SHP77 (cell line): ENCODE measurements around the gene PTDSS2.

ENCODE experiments used
- DNase-seq, 2 experiments: peaks; one replicate each; lab custom pipeline; 2025; lab: John Stamatoyannopoulos, UW

PTDSS2 gene

DNA sequence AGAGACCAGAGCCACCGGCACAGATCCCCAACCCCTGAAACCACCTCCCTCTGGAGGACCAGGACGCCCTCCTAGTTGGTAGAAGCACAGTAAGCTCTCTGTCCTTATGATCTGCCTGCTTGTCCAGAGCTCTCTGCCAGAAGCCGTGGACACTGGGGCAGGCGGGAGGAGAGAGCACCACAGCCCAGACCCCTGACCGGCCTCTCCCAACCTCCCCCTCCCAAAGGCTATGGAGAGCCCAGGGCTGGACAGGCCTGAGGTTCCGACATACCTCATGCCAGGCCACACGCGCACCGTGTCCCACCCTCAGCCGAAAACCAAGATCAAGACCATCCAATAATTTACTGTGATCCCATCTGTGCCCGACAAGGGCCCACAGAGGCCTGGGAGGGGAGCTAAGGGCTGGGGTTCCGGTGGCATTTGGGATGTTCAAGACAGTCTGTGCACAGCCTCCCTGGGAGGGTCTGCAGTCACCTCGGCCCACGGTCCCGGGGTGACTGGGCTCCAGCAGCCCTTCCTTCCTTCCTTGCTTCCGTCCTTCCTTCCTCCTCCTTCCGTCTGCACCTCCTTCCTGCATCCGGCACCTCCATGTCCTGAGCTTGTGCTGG lies 81.9 kb downstream of the PTDSS2 start:
- DNase-seq, result no peak

DNA sequence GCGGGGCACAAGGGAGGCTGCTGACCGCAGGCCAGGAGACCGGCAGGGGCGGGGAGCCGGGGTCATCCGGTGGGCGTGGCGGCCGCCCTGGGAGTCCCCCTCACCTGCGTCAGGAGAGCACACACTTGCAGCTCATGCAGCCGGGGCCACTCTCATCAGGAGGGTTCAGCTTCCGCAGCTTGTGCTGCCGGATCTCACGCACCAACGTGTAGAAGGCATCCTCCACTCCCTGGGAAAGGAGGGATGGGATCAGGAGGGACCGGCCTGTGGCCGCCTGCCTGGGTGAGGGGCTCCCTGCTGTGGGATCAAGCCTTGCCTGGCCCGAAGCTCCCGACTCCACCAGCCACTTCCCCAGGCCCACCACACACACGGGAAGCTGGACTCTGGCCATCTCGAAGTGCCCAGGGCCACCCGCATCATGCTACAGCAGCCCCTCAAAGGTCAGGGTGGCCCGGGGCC lies 82.5 kb downstream of the PTDSS2 start:
- DNase-seq, result no peak

DNA sequence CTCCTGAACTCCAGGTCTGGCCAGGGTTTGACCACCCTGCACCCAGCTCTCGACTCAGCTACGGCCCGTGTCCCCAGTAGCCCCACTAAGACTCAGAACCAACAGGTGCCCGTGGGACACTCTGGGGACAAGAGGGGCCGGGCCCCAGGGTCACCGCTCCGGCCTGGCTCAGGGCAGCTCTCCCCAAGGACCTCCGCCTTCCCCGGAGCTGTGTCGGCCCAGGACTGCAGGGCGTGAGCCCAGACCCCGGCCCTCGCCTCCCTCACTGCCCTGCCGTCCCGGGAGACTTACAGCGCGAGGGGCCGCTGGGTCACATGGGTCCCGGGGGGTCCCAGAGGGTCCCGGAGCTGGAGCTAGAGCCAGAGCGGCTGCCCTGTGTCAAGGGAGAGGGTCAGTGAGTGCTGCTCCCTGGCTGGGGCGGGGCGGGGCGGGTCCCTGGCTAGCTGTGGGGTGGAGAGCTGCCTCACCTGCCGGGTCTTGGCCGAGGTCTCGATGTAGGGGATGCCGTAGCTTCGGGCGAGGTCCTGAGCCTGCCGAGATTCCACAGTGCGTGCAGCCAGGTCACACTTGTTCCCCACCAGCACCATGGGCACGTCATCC lies 83.0 kb downstream of the PTDSS2 start:
- DNase-seq, result no peak

DNA sequence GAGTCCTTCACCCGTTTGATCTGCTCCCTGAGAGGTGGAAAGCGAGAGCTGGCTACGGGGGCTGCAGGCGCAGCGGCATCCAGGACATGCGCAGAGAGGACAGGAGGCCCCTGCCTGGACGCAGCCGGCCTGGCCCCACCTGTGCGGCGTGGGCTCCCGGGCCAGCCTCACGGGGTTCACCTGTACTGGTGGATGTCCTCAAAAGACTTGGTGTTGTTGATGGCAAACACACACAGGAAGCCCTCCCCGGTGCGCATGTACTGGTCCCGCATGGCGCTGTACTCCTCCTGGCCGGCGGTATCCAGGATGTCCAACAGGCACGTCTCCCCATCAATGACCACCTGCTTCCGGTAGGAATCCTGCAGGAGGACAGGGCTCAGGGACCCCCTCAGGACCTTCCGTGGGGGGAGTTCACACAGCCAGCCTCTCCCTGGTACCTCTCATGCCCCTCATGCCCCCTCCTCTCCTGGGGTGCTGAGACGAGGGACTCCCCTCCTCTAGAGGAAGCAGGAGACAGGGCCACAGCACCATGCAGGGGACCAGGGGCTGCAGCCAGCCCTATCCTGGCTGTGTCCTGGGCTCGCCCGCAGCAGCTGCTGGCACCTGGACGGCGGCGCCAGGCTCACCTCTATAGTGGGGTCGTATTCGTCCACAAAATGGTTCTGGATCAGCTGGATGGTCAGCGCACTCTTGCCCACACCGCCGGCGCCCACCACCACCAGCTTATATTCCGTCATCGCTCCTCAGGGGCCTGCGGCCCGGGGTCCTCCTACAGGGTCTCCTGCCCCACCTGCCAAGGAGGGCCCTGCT lies 83.7 kb downstream of the PTDSS2 start:
- DNase-seq, result no peak

DNA sequence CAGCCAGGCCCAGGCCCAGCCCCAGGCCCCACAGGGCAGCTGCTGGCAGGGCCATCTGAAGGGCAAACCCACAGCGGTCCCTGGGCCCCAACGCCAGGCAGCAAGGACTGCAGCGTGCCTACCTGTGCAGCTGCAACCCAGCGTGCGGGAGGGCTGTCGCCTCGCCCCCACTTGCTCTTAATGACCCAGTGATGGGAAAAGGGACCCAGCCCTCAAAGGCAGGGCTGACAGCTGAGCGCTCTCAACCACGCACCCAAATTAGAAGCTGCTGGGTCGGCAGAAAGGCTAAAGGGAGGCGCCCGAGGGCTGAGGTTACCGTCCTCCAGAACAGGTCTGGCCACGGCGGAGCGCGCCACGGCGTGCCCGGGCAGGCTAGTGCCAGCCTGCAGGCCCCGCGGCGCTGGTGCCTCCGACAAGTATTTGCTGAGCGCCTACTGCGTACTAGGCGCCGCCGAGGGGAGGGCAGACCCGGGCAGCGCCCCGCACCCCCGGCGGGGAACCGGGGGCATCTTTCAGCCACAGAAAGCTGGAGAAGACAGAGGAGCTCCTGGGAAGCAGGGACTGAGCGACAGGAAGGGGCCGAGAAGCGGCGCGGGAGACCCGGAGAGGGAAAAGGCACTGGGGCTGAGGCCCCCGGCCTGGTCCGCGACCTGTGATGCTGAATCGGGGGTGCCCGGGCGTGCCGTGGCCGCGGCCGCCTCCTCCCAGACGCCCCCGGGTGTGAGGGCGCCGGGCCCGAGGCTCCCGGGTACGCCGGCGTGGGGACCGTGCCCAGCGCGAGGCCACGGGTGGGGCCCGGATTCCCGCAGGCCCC lies 84.5 kb downstream of the PTDSS2 start:
- DNase-seq, result no peak

DNA sequence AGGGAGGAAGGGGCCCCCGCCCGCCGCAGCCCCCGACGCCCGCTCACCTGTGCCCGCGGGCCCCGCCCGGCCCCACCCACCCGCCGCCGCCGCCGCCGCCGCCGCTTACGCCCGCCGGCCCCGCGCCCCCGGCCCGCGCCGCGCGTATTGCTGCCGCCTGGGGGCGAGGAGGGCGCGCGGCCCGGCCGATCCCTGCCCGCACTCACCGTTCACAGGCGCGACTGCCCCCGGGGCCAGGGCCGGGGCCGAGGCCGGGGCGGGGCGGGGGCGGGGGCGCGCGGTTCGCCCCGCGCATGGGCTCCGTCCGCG lies 85.1 kb downstream of the PTDSS2 start:
- DNase-seq, result no peak

DNA sequence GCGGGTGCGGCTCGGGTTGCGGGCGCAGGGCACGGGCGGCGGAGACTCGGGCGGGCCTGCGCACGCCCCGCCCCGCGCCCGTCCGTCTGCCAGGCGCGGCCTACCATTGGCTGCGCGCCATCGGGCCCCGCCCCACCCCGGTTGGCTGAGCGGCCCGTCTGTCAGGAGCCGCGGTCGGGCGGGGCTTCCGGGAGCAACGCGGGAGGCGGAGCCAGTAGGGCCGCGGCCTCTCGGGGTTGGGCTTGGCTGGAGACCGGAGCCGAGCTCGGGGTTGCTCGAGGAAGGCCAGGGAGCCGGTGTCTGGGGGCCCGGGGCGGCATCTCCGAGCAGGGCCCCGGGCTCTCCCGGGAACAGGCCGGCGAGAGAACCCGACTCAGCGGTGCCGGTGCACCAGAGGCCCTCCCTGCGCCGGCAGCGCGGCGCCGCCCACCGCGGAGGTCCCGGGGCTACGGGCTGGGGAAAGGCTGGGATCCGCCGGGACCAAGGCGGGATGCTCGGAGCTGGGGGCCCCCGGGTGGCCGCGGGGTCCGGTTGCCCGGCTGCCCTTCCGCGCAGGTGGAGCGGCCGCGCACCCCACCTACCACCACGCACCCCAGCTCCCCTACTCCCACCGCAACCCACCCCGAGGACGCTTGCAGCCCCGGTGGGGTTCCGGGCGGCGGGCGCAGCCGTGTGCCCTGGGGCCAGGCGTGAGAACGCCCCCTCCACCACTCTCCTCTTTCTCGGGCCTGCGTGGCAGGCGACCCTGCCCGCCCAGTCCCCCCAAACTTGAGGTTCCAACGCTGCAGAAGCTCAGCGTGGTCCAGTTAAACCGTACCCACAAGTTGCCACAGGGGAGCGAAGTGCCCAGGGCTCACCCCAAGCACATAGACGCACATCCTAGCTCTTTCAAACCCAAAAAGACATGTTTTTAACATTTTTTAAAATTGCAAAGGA lies 85.7 kb downstream of the PTDSS2 start, which contains the start of gene HRAS:
Gene HRAS, minus strand, starts transcription at position 58 of the 936 bp plus-strand sequence.
- DNase-seq, result peak; percentile 37 to 70

DNA sequence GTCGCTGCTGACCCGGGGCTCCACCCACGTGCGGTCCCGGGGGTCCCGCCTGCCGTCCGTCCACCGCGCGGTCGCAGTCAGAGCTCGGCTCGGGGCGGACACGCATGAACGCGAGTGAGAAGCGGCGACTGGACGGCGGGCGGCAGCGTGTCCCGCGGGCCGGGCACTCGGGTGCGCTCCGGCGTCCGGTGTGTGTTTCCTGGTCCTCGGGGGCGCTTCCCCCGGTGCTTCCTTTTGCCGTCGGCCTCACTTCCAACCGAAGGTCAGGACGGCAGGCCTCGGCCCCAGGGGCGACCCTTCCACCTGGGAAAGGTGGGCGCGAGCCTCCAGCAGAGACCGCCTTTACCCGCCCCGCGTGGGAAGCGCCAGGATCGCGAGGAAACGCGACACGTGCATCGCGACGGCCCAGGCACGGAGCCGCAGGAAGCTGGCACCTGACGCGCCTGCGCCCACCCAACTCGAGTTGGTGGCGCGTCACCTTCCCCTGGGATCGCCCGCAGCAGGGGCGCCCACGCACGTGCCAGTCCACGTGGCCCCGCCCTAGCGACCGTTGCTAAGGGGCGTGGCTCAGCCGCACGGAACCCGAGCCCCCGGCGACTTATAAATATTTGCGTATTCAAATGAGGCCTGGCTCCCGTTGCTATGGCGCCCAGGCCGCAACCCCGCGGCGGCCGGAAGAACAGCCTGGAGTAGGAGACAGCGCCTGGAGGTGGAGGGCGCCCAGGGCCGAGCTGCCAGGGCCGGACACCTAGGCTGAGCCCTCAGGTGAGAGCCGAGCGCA lies 87.0 kb downstream of the PTDSS2 start, which contains the start of gene LRRC56:
Gene LRRC56, plus strand, starts transcription at position 687 of the 781 bp plus-strand sequence. CDS start 3,158 bp downstream, outside the sequence.
- DNase-seq, result peak; percentile 39 to 61

DNA sequence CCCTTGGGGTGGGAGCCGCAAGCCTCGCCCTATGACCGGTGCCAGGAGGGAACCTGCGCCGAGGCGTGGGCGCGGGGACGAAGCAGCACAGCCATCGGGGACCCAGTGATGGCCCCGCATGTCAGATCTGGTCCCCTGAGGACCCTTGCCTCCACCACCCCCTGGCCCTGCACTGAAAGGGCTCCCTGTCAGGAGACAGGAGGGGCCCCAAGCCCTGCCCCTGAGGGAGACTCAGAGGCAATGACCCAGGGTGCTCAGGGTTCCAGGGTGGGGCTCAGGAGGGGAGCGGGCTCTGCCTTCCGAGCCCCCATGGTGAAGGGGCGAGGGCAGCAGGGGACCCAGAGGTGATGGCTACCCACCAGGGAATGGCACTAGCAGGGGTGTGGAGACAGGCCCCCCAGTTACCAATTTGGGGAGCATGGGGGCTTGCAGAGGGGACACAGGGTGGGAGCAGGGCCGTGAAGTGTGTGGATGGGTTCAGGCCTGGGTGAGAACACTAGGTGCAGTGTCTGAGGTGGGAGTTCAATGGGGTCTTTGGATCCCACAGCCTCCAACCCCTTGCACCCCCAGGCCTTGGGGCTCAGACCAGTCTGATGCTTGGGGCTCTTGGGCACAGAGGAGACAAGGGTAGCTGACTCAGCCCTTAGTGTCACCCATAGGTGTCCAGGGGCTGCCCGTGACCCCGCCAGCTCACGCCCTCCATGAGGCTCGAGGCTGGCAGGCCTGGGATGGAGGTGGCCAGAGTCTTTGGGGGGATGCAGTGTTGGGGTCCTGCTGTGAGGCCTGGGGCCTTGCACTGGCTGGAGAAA lies 87.7 kb downstream of the PTDSS2 start:
- DNase-seq, result no peak

DNA sequence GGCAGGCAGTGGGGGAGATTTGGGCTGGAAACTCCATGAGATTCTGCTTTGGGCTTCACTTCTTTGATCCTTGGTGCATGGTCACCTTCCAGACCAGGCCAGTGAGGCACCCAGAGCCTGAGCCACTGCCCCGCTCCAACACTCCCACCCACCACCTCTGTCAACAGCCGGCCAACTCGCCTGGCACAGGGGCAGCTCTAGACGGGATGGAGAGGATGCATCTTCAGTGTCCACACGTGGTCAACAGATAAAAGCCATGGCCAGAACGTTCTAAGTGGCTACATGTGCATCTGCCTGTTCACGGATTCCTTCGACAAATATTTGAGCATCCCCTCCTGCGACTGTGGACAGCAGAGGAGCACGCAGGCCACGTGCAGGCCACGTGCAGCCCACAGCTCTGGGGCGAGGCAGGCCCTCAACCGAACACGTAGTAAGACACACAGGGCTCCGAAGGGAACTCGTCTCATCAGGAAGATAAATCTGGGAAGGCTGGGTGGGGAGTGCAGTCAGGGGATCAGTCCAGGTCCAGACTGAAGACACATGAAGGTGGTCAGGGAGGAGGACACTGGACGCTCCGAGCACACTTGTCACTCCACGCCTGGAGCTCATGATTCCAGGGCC lies 88.5 kb downstream of the PTDSS2 start:
- DNase-seq, result no peak

DNA sequence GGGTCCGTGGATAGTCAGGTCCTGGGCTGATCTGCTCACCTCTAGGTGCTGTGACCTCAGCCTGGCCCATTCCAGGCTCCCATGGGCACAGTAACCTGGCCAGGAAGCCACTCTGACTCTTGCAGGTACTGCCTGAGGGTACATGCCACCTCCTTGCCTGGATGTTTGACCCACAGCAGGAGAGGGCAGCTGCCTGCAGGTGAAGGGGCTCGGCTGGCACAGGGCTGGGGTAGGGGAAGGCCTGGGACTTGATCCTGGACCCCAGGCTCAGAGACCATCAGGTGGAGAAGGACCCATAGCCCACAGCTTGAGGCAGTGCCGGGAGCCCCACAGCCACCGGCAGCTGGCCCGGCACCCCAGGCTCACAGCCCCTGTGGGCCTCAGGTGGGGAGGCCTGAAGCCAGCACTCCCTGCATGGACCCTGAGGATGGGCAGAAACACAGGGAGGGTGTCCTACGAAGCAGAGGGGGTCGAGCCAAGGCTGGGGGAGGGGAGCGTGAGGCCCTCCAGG lies 89.9 kb downstream of the PTDSS2 start:
- no peak for DNase-seq
